T-helper 17 cell (primary cell): Measurements from ENCODE around the gene SLC26A11. TPM values are rescaled to one million over a fixed set of nuclear protein-coding genes. Genes with fewer than 3 reads are reported as not detected.
A peak's percentile ranks its signal among the peaks of the same experiment; 100 is the strongest.
"Not testable (repeated sequence)": the region's sequence is repeated elsewhere in the genome, so short reads cannot be mapped to it uniquely, and the experiment has no call there.

Source experiments
- ATAC-seq: fragments of 150-1000 bp; cut with Tn5 transposase; 2 replicates; pipeline ENCODE4 v1.10.0; 2021; ENCODE audit warnings: mild to moderate bottlenecking, moderate library complexity
- DNase-seq, 3 donors: peaks; one replicate each; pipeline versions ENCODE4 v3.0.0 to v3.0.0-alpha.2; 2020 to 2021
- H3K9me3 ChIP-seq: one replicate; pipeline ENCODE4 v1.7.0; 2013; ENCODE audit warnings: low read length, mild to moderate bottlenecking; ENCODE audit not compliant: control insufficient read depth, poor library complexity, severe bottlenecking
- H3K27ac Mint-ChIP-seq: one replicate; pipeline ENCODE4 v1.8.0; 2022; ENCODE audit warnings: mild to moderate bottlenecking, moderate library complexity, mixed read lengths
- H3K27me3 Mint-ChIP-seq: one replicate; pipeline ENCODE4 v1.8.0; 2022; ENCODE audit warnings: mixed read lengths
- H3K36me3 Mint-ChIP-seq: one replicate; pipeline ENCODE4 v1.8.0; 2022; ENCODE audit warnings: low read depth, mixed read lengths
- H3K4me1 Mint-ChIP-seq: one replicate; pipeline ENCODE4 v1.8.0; 2022; ENCODE audit warnings: mild to moderate bottlenecking, mixed read lengths
- H3K4me3 Mint-ChIP-seq: one replicate; pipeline ENCODE4 v1.8.0; 2022; ENCODE audit warnings: mild to moderate bottlenecking, moderate library complexity, mixed read lengths
- total RNA-seq, 4 donors: library from RNA in 2 of 4; stranded (reverse) in 2 of 4; gene quantifications; one replicate each; pipeline ENCODE4 v1.2.3 and lab custom pipeline; 2022 to 2026

The SLC26A11 gene
- total RNA-seq, 2 donors from 2014 or later = 57.0 to 73.8 TPM

DNA sequence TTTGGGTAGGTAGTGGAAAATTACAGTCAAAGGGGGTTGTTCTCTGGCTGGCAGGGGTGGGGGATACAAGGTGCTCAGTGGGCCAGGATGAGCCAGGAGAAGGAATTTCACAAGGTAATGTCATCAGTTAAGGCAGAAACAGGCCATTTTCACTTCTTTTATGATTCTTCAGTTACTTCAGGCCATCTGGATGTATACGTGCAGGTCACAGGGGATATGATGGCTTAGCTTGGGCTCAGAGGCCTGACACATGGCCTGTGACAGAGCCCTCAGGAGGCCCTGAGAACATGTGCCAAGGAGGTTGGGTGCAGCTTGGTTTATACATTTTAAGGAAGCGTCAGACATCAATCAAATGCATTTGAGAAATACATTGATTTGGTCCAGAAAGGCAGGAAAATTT lies 38.1 kb downstream of the SLC26A11 start:
- H3K27me3 Mint-ChIP-seq, ATAC-seq, H3K36me3 Mint-ChIP-seq, H3K9me3 ChIP-seq, DNase-seq: not testable (repeated sequence)
- peak overlapping the region; percentile 79 for H3K4me3 Mint-ChIP-seq
- H3K27ac Mint-ChIP-seq = peak overlapping the region; percentile 97
- H3K4me1 Mint-ChIP-seq = peaks cover 47% of the 10 kb centered on the region

- Mint-ChIP-seq H3K27me3 (no peaks in the 10 kb centered on the region), H3K4me3 (peak overlapping the region; percentile 93), H3K36me3 (peaks cover 3% of the 10 kb centered on the region), H3K4me1 (peaks cover 45% of the 10 kb centered on the region), H3K27ac (peak overlapping the region; percentile 97)
- DNase-seq = no peak
- no peak for ATAC-seq
- H3K9me3 ChIP-seq = no peaks in the 10 kb centered on the region
Observed at GRCh38 chr17:80259457-80260068, 39.3 kb downstream of the SLC26A11 start.

DNA sequence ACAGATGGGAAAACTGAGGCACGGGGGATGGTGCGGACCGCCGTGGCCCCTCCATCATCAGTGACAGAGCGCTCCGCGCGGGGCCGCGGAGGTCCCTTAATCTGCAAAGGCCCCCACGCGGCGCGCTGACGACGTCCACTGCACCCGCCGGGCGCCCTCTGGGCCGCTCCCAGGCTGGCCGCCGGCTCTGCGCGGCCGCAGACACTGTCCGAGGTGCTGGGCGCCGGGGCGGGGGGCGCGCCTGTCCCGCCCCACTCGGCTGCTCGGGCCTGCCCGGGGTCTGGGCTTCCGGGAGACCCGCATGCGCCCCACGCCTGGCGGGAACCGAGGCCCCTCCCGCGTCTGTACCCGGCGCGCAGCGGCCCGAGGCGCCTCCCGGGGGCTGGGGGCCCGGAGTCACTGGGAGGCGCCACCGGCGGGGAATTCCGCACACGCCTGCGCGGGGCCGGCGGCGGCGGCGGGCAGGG lies 39.9 kb downstream of the SLC26A11 start:
- DNase-seq = peak; percentile 76 to 89 (median 84)
- Mint-ChIP-seq H3K4me1 (peaks cover 46% of the 10 kb centered on the region), H3K4me3 (peak overlapping the region; percentile 93), H3K27ac (peak overlapping the region; percentile 97), H3K36me3 (peaks cover 3% of the 10 kb centered on the region), H3K27me3 (no peaks in the 10 kb centered on the region)
- peak; percentile 76 for ATAC-seq
- no peaks in the 10 kb centered on the region for H3K9me3 ChIP-seq

DNA sequence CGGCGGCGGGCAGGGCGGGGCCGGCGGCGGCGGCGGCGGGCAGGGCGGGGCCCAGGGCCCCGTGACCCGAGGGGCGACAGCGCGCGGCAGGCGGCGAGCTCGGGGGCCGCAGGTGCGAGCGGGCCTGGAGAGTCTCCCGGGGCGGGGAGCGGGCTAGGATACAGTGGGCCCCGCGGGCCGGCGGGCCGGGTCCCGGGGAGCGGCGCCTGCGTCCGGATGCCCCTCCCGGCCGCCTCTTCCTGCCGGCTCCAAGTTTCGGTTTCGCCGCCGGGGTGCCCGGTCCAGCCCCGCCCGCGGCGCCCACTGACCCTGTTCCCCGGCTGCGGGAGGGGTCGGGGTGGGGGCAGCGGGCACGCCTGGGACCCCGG lies 40.5 kb downstream of the SLC26A11 start, which contains the start of gene RNF213:
RNF213 (plus strand) TSS at position 62 of the 368 bp plus-strand sequence. CDS start 2,830 bp downstream, outside the sequence.
- Mint-ChIP-seq H3K36me3 (peaks cover 5% of the 10 kb centered on the region), H3K4me1 (peaks cover 50% of the 10 kb centered on the region), H3K4me3 (peak within 1 kb of the TSS; percentile 99), H3K27ac (peak within 1 kb of the TSS; percentile 98), H3K27me3 (no peaks in the 10 kb centered on the region)
- H3K9me3 ChIP-seq = no peaks in the 10 kb centered on the region
- DNase-seq (peak; percentile 43 to 66 (median 65)), ATAC-seq (peak; percentile 44)

DNA sequence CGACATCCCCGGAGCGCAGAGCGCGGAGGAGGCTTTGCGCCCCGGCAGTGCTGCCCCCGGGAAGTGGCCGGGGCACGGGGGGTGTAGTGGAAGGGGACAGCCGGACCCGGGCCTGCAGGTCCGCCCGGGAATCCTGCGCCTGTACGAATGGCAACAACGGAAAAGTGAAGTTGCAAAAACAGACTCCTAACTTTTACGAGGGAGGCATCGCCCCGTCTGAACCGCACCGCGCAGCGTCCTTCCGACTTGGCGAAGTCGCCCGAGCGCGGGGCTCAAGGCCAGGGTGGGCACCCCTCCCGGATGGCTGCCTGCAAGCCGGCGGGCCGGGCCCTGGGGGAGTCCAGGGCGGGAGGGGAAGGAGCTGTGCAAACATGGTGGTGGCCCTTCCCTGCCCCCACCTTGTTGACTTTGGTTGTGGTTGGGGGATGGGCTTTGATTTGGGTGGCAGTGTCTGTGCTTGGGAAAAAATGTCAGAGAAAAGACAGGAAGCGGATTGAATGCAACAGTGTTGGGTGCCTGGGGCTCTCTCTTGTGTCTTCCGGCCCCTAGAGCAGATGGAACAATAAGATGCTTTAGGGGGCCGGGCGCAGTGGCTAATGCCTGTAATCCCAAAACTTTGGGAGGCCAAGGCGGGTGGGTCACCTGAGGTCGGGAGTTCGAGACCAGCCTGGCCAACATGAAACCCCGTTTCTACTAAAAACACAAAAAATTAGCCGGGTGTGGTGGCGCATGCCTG lies 41.1 kb downstream of the SLC26A11 start:
- peak overlapping the region; percentile 98 for H3K27ac Mint-ChIP-seq
- H3K4me3 Mint-ChIP-seq = peak overlapping the region; percentile 99
- H3K9me3 ChIP-seq = no peaks in the 10 kb centered on the region
- peaks cover 54% of the 10 kb centered on the region for H3K4me1 Mint-ChIP-seq
- H3K36me3 Mint-ChIP-seq = peaks cover 5% of the 10 kb centered on the region
- DNase-seq (peak; percentile 36 to 58 (median 52)), ATAC-seq (peak; percentile 47)
- H3K27me3 Mint-ChIP-seq = no peaks in the 10 kb centered on the region

GRCh38 chr17:80261895-80262279 lies 41.7 kb downstream of the SLC26A11 start:
- DNase-seq (no peak), ATAC-seq (no peak)
- no peaks in the 10 kb centered on the region for H3K9me3 ChIP-seq
- peak overlapping the region; percentile 98 for H3K27ac Mint-ChIP-seq
- H3K4me1 Mint-ChIP-seq = peaks cover 54% of the 10 kb centered on the region
- no peaks in the 10 kb centered on the region for H3K27me3 Mint-ChIP-seq
- peaks cover 5% of the 10 kb centered on the region for H3K36me3 Mint-ChIP-seq
- peak overlapping the region; percentile 99 for H3K4me3 Mint-ChIP-seq

- peak overlapping the region; percentile 98 for H3K27ac Mint-ChIP-seq
- no peak for DNase-seq
- no peaks in the 10 kb centered on the region for H3K9me3 ChIP-seq
- peak overlapping the region; percentile 99 for H3K4me3 Mint-ChIP-seq
- H3K27me3 Mint-ChIP-seq = no peaks in the 10 kb centered on the region
- peaks cover 55% of the 10 kb centered on the region for H3K4me1 Mint-ChIP-seq
- no peak for ATAC-seq
- H3K36me3 Mint-ChIP-seq = peaks cover 5% of the 10 kb centered on the region
Observed at GRCh38 chr17:80262291-80262690, 42.1 kb downstream of the SLC26A11 start.

DNA sequence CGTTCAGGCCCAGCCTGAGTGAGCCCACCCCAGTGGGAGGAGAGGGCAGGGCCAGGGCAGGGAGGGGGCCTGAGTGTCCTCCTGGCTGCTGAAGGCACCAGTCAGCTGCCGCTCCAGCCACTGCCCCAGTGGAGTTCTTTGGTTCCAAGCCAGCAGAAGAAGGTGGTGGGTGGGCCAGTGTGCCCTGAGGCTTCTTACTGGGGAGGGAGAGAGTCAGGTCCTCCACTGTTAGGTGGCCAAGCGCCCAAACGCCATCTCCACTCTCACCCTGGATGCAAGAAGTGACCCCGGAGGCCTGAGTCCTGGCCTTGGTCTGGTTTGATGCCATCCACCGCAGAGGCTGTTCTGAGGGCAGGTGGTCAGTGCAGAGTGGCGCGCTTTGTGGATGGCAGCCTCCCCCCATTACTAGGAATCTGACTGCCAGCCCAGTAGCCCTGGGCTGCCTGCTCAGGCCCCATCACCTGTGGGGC lies 42.6 kb downstream of the SLC26A11 start:
- peak overlapping the region; percentile 98 for H3K27ac Mint-ChIP-seq
- H3K4me3 Mint-ChIP-seq = peak overlapping the region; percentile 99
- no peak for DNase-seq
- no peak for ATAC-seq
- no peaks in the 10 kb centered on the region for H3K27me3 Mint-ChIP-seq
- H3K9me3 ChIP-seq = no peaks in the 10 kb centered on the region
- H3K36me3 Mint-ChIP-seq = peaks cover 5% of the 10 kb centered on the region
- H3K4me1 Mint-ChIP-seq = peaks cover 55% of the 10 kb centered on the region

GRCh38 chr17:80263253-80264204 lies 43.3 kb downstream of the SLC26A11 start:
- Mint-ChIP-seq H3K4me1 (peaks cover 48% of the 10 kb centered on the region), H3K36me3 (peaks cover 5% of the 10 kb centered on the region), H3K4me3 (peak overlapping the region; percentile 99), H3K27ac (peak overlapping the region; percentile 97), H3K27me3 (no peaks in the 10 kb centered on the region)
- DNase-seq (peak; percentile 60 to 73 (median 62)), ATAC-seq (peak; percentile 41)
- no peaks in the 10 kb centered on the region for H3K9me3 ChIP-seq

DNA sequence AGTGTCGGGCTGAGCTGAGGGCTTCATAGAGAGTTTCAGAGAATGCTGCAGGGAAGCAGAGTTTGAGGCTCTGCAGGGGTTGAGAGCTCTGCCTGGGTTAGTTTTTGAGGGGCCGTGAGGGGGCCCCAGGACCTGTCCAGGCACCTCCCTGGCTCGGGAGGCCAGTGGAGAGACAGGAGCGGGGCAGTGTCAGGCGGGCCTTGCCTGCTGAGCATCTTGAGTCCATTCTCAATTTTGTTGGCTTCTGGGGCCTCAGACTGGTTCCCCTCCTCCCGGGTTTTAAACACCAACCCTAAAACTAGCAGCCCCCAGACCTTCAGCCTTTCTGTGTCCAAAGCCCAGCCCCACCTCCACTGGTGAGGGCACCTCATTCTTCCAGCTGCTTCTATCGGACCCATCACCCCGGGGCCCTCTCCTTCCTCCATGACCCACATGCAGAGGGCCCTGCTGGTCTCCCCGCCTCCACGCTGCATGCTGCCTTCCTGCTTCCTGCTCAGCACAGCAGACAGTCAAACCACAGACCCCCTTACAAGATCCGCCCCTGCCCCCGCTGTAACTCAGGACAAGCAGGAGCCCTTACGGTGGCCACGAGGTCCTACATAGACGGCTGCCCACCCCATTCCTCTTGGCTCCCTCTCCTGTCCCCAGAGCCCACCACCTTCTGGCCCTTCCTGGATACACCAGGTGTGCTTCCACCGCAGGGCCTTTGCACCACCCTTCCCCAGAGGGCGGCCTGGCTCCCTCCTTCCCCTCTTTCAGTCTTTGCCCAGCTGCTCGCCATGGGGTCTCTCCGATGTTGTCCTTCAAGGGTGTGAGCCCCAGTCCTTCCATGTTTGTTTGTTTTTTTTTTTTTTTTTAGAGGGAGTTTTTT lies 44.2 kb downstream of the SLC26A11 start:
- peaks cover 5% of the 10 kb centered on the region for H3K36me3 Mint-ChIP-seq
- no peaks in the 10 kb centered on the region for H3K9me3 ChIP-seq
- DNase-seq = peak in 2 of 3 donors; percentile 29 to 46
- H3K4me1 Mint-ChIP-seq = peaks cover 42% of the 10 kb centered on the region
- H3K27ac Mint-ChIP-seq = peak overlapping the region; percentile 97
- ATAC-seq = no peak
- no peaks in the 10 kb centered on the region for H3K27me3 Mint-ChIP-seq
- peak overlapping the region; percentile 99 for H3K4me3 Mint-ChIP-seq

GRCh38 chr17:80265205-80266068 lies 45.2 kb downstream of the SLC26A11 start:
- no peaks in the 10 kb centered on the region for H3K9me3 ChIP-seq
- DNase-seq = no peak
- no peaks in the 10 kb centered on the region for H3K27me3 Mint-ChIP-seq
- peaks cover 43% of the 10 kb centered on the region for H3K4me1 Mint-ChIP-seq
- peak; percentile 44 for ATAC-seq
- H3K4me3 Mint-ChIP-seq = peak overlapping the region; percentile 99
- peaks cover 5% of the 10 kb centered on the region for H3K36me3 Mint-ChIP-seq
- peak overlapping the region; percentile 97 for H3K27ac Mint-ChIP-seq
